22Rv1 (cell line): ENCODE data around the gene MEF2A.

ENCODE experiments used
- CTCF ChIP-seq: fragments of 450-650 bp; IDR thresholded peaks from 2 replicates; pipeline ENCODE4 v1.5.1; 2017; ENCODE audit warnings: mild to moderate bottlenecking
- ZFX ChIP-seq: fragments of 450-650 bp; IDR thresholded peaks from 2 replicates; pipeline ENCODE4 v1.6.1; 2017; ENCODE audit warnings: antibody characterized with exemption, borderline replicate concordance

- TF ChIP-seq CTCF: no peak
- TF ChIP-seq ZFX: no peak
Measured at GRCh38 chr15:99603828-99604227, 38.0 kb downstream of the MEF2A start.
